Caco-2 (cell line): ENCODE data around the gene PIKFYVE. TPM values are rescaled to one million over a fixed set of nuclear protein-coding genes. Genes with fewer than 3 reads are reported as not detected.

Experiments
- BruUV-seq: library from RNA; stranded (reverse); fragments of 400-500 nt; replicated peaks from 2 replicates; lab custom pipeline; 2021; lab: Mats Ljungman, UMichigan
- CTCF ChIA-PET: fragments of 300-600 bp; sonication (Branson Sonifier 250); formaldehyde crosslinking; loops from one replicate; lab custom pipeline; 2022; ENCODE audit warnings: antibody characterized with exemption; lab: Charles Lee
- POLR2A ChIA-PET: fragments of 300-600 bp; sonication (Branson Sonifier 250); formaldehyde crosslinking; loops from one replicate; lab custom pipeline; 2022; ENCODE audit warnings: antibody characterized with exemption; lab: Charles Lee
- DNase-seq, 2 experiments: peaks; one replicate each; pipeline versions ENCODE4 v3.0.0 to v3.0.0-alpha.2; 2020 to 2022
- H3K27me3 ChIP-seq: replicated peaks from 2 replicates; pipeline ENCODE4 v1.6.0; 2011; ENCODE audit warnings: low read length; ENCODE audit not compliant: control insufficient read depth, insufficient read depth
- H3K36me3 ChIP-seq: 2 replicates; pipeline ENCODE4 v1.5.1; 2011; ENCODE audit warnings: low read length; ENCODE audit not compliant: control insufficient read depth, insufficient read depth
- H3K4me1 ChIP-seq: fragments of 250-450 bp; sonication (Bioruptor Pico); 2 replicates; pipeline ENCODE4 v1.5.1; 2020; ENCODE audit warnings: mild to moderate bottlenecking
- H3K4me3 ChIP-seq: 2 replicates; pipeline ENCODE4 v1.5.1; 2011; ENCODE audit warnings: low read depth, mild to moderate bottlenecking, control low read depth, low read length
- H3K9me3 ChIP-seq: fragments of 250-450 bp; sonication (Bioruptor Pico); 2 replicates; pipeline ENCODE4 v1.5.1; 2020; ENCODE audit warnings: mild to moderate bottlenecking, moderate library complexity
- H3K27ac Mint-ChIP-seq: one replicate; pipeline ENCODE4 v1.8.0; 2022; ENCODE audit warnings: mixed read lengths; ENCODE audit not compliant: unreplicated experiment
- H3K27me3 Mint-ChIP-seq: one replicate; pipeline ENCODE4 v1.8.0; 2022; ENCODE audit warnings: mixed read lengths; ENCODE audit not compliant: insufficient read depth, unreplicated experiment
- H3K36me3 Mint-ChIP-seq: one replicate; pipeline ENCODE4 v1.8.0; 2022; ENCODE audit warnings: mild to moderate bottlenecking, mixed read lengths; ENCODE audit not compliant: insufficient read depth, unreplicated experiment
- H3K4me1 Mint-ChIP-seq: one replicate; pipeline ENCODE4 v1.8.0; 2022; ENCODE audit warnings: low read depth, mixed read lengths; ENCODE audit not compliant: unreplicated experiment
- H3K4me3 Mint-ChIP-seq: one replicate; pipeline ENCODE4 v1.8.0; 2022; ENCODE audit warnings: mild to moderate bottlenecking, moderate library complexity, mixed read lengths; ENCODE audit not compliant: unreplicated experiment
- H3K9me3 Mint-ChIP-seq: one replicate; pipeline ENCODE4 v1.8.0; 2022; ENCODE audit warnings: mixed read lengths; ENCODE audit not compliant: unreplicated experiment
- intact Hi-C: fragments of 100-400 bp; cut with micrococcal nuclease; formaldehyde crosslinking; loops from one replicate; pipeline ENCODE4 v1.10.0; 2022; ENCODE audit not compliant: unreplicated experiment
- total RNA-seq: library from RNA; stranded (reverse); gene quantifications from 2 replicates; pipeline ENCODE4 v1.2.3, GENCODE V29; 2022
- TF ChIP-seq, protein P1 (sequence below), 2 experiments: fragments of 200-600 bp in 1 of 2; IDR thresholded peaks; 1 replicate in 1 of 2; 2 replicates in 1 of 2; pipeline versions ENCODE4 v1.5.1 to v1.8.0; 2011 to 2022; ENCODE audit warnings: antibody characterized with exemption in 1 of 2, control low read depth in 1 of 2, inconsistent platforms in 1 of 2, low read depth in 1 of 2, low read length in 1 of 2, mild to moderate bottlenecking in 1 of 2, moderate library complexity in 1 of 2; ENCODE audit not compliant: insufficient read depth in 1 of 2, severe bottlenecking in 1 of 2, unreplicated experiment in 1 of 2

Gene PIKFYVE
- total RNA-seq, 1 experiment from 2014 or later: 31.2 TPM

DNA sequence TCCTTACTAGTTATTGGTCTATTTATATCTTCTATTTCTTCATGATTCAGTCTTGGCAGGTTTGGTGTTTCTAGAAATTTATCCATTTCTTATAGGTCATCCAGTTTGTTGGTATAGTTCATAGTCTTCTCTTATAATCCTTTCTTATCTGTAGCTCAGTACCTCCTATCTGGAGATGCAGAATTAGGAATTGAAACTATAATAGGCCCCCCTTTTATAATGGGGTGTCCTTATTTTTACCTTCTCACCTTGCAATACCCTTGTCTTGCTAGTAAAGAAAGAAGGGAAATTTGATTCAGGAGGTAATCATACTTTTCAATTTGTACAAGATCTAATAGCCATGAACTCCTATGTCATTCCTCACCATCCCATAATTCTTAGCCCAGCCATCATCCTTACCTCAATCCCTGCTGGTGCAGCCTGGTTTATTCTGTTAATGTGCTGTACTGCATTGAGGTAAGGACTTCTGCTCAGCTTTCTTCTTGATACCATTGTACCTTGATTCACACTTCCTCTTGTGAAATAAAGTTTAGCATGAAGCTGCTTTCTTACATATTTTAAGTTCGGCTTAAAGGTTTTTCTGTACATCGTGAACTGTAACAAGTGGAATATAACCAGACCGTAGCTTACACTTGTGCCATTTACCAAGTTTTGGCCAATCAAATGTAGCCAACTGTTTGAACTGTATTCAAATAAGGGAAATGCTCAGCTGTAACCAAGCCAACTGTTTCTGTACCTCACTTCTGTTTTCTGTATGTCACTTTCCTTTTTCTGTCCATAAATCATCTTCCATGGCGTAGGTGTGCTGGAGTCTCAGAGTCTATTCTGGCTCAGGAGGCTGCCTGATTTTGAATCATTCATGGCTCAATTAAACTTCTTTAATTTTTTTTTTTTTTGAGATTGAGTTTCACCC, 100.4 kb downstream of the PIKFYVE start:
- no peaks in the 10 kb centered on the region for H3K36me3 Mint-ChIP-seq
- no peak overlapping the region for H3K4me3 Mint-ChIP-seq
- TF ChIP-seq, protein P1, sequence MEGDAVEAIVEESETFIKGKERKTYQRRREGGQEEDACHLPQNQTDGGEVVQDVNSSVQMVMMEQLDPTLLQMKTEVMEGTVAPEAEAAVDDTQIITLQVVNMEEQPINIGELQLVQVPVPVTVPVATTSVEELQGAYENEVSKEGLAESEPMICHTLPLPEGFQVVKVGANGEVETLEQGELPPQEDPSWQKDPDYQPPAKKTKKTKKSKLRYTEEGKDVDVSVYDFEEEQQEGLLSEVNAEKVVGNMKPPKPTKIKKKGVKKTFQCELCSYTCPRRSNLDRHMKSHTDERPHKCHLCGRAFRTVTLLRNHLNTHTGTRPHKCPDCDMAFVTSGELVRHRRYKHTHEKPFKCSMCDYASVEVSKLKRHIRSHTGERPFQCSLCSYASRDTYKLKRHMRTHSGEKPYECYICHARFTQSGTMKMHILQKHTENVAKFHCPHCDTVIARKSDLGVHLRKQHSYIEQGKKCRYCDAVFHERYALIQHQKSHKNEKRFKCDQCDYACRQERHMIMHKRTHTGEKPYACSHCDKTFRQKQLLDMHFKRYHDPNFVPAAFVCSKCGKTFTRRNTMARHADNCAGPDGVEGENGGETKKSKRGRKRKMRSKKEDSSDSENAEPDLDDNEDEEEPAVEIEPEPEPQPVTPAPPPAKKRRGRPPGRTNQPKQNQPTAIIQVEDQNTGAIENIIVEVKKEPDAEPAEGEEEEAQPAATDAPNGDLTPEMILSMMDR (IDR thresholded peaks at IDR 0.05; ENCODE audit: insufficient read depth in 1 of 2, low read depth in 1 of 2, low read length in 1 of 2, severe bottlenecking in 1 of 2, unreplicated experiment in 1 of 2): no peak
- H3K27me3 Mint-ChIP-seq: no peaks in the 10 kb centered on the region
- peaks cover 17% of the 10 kb centered on the region for H3K9me3 Mint-ChIP-seq
- BruUV-seq: no TSS peak
- H3K4me1 ChIP-seq: no peaks in the 10 kb centered on the region
- ChIA-PET POLR2A (no interaction called here), CTCF (interaction anchor here (0.6 kb wide), 1 partner anchor 8 kb away, joined by 3 read pairs; no protein-coding TSS in a partner anchor)
- no peak overlapping the region for H3K4me3 ChIP-seq
- intact Hi-C loops: no loop called here
- no peaks in the 10 kb centered on the region for H3K27me3 ChIP-seq
- no peak for DNase-seq
- peaks cover 9% of the 10 kb centered on the region for H3K9me3 ChIP-seq
- H3K4me1 Mint-ChIP-seq: no peaks in the 10 kb centered on the region
- no peaks in the 10 kb centered on the region for H3K36me3 ChIP-seq
- no peak overlapping the region for H3K27ac Mint-ChIP-seq

DNA sequence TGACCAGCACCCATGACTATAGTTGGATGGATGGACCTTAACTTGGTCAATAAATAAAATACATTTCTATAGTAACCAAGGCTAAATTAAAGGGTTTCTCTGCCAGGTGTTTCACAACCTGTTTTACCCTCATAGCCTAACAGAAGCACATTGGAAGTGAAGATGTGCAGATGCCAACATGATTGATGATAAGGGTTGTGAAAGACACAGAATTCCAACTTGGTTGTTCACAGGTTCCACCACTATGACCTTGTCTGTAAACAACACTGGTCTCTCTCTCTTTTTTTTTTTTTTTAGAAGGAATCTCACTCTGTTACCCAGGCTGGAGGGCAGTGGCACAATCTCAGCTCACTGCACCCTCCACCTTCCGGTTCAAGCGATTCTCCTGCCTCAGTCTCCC, 103.0 kb downstream of the PIKFYVE start:
- no peaks in the 10 kb centered on the region for H3K27me3 ChIP-seq
- peaks cover 9% of the 10 kb centered on the region for H3K9me3 ChIP-seq
- no peaks in the 10 kb centered on the region for H3K4me1 Mint-ChIP-seq
- ChIA-PET POLR2A (no interaction called here), CTCF (no interaction called here)
- no TSS peak for BruUV-seq
- no peak overlapping the region for H3K4me3 ChIP-seq
- no peaks in the 10 kb centered on the region for H3K4me1 ChIP-seq
- no peaks in the 10 kb centered on the region for H3K36me3 Mint-ChIP-seq
- intact Hi-C loops: no loop called here
- no peak for DNase-seq
- TF ChIP-seq, protein P1 (IDR thresholded peaks at IDR 0.05; ENCODE audit: insufficient read depth in 1 of 2, low read depth in 1 of 2, low read length in 1 of 2, severe bottlenecking in 1 of 2, unreplicated experiment in 1 of 2): no peak
- no peaks in the 10 kb centered on the region for H3K36me3 ChIP-seq
- H3K9me3 Mint-ChIP-seq: peaks cover 14% of the 10 kb centered on the region
- no peak overlapping the region for H3K27ac Mint-ChIP-seq
- no peak overlapping the region for H3K4me3 Mint-ChIP-seq
- no peaks in the 10 kb centered on the region for H3K27me3 Mint-ChIP-seq

DNA sequence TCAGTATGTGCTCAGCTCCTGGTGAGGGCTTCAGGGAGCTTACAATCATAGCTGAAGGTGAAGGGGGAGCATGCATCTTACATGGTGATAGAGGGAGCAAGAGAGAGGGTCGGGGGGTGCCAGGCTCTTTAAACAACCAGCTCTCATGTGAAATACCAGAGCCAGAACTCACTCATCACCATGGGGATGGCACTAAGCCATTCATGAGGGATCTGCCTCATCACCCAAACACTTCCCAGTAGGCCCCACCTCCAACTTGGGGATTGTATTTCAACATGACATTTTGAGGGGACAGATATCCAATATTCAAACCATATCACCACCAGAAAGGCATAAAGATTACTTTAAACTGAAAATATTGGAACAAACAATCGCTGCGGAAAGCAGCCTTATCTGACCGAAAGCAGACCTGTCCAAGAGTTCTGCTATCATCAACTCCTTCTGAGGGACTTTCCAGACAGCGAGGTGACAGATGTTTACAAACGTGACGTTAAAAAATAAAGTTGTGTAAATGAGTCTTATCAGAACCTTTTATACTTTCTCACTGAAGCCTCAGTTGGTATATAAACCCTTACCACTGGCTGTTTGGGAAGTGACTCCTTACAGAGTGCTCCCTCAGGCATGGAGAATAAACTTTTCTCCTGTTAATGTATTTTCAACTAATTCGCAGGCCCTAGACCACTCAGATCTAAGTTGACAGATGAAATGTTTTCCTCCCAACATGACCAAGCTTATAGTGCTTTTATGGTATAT, 105.0 kb downstream of the PIKFYVE start:
- POLR2A ChIA-PET: no interaction called here
- H3K27ac Mint-ChIP-seq: no peak overlapping the region
- CTCF ChIA-PET: no interaction called here
- no peak overlapping the region for H3K4me3 ChIP-seq
- H3K9me3 Mint-ChIP-seq: no peaks in the 10 kb centered on the region
- no peaks in the 10 kb centered on the region for H3K36me3 ChIP-seq
- H3K9me3 ChIP-seq: no peaks in the 10 kb centered on the region
- H3K4me1 Mint-ChIP-seq: no peaks in the 10 kb centered on the region
- H3K4me3 Mint-ChIP-seq: no peak overlapping the region
- no peaks in the 10 kb centered on the region for H3K27me3 ChIP-seq
- TF ChIP-seq, protein P1 (IDR thresholded peaks at IDR 0.05; ENCODE audit: insufficient read depth in 1 of 2, low read depth in 1 of 2, low read length in 1 of 2, severe bottlenecking in 1 of 2, unreplicated experiment in 1 of 2): no peak
- intact Hi-C loops: no loop called here
- no peak for DNase-seq
- no TSS peak for BruUV-seq
- no peaks in the 10 kb centered on the region for H3K4me1 ChIP-seq
- H3K36me3 Mint-ChIP-seq: no peaks in the 10 kb centered on the region
- no peaks in the 10 kb centered on the region for H3K27me3 Mint-ChIP-seq
